Measurements from ENCODE around the gene SIK3. TPM values are rescaled to one million over a fixed set of nuclear protein-coding genes. Genes with fewer than 3 reads are reported as not detected.
"Not testable (repeated sequence)": the region's sequence is repeated elsewhere in the genome, so short reads cannot be mapped to it uniquely, and the experiment has no call there.

The SIK3 gene
- polyA plus RNA-seq, 1 experiment: 9.0 TPM

DNA sequence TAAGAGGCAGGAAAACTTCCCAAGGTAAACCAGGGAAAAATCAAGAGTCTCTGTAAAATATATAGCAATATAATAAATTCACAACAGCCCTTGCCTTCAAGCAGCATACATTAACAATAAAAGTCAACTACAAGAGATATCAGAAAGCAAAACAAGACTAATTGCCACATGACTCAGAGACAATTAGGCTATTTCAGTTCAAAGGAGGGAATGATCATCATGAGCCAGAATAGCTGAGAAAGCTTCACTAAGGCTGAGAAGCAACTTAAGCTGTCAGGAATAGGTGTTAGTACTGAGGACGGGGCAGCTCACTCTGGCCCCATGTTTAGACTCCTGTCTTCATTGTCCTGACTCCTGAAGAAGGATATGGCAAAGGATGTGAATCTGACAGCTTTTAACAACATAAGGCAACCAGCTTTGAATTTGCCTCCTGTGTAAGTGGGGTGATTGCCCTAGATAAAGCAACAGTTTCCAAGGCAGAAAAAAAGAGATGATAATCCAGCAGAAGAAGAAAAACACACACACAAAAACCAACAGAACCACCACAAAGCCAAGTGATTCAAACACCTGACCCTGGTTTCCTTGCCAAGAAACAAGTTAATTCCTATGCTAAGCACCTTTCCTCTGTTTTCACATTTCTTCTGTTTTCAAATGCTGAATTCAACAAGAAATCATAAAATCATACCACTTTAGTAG is 60.8 kb downstream of the SIK3 start:
- Histone ChIP-seq H3K27ac (ENCODE audit: low read depth, low read length) (no peak overlapping the region), H3K27me3 (ENCODE audit: control insufficient read depth, insufficient read depth, low read length) (no peaks in the 10 kb centered on the region), H3K9me3 (ENCODE audit: control insufficient read depth, insufficient read depth, low read length) (no peaks in the 10 kb centered on the region), H3K4me3 (ENCODE audit: low read depth, low read length) (no peak overlapping the region)
- no peak for DNase-seq (ENCODE audit: low read depth, low spot score)
- TF ChIP-seq, protein P1, sequence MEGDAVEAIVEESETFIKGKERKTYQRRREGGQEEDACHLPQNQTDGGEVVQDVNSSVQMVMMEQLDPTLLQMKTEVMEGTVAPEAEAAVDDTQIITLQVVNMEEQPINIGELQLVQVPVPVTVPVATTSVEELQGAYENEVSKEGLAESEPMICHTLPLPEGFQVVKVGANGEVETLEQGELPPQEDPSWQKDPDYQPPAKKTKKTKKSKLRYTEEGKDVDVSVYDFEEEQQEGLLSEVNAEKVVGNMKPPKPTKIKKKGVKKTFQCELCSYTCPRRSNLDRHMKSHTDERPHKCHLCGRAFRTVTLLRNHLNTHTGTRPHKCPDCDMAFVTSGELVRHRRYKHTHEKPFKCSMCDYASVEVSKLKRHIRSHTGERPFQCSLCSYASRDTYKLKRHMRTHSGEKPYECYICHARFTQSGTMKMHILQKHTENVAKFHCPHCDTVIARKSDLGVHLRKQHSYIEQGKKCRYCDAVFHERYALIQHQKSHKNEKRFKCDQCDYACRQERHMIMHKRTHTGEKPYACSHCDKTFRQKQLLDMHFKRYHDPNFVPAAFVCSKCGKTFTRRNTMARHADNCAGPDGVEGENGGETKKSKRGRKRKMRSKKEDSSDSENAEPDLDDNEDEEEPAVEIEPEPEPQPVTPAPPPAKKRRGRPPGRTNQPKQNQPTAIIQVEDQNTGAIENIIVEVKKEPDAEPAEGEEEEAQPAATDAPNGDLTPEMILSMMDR (IDR thresholded peaks at IDR 0.05; ENCODE audit: low read depth, low read length): no peak
- ChIA-PET CTCF (no interaction called here), POLR2A (no interaction called here)

GRCh38 chr11:117034901-117035300 is 63.3 kb downstream of the SIK3 start:
- no peak for DNase-seq (ENCODE audit: low read depth, low spot score)
- CTCF ChIA-PET: interaction anchor here (0.6 kb wide), 1 partner anchor 64 kb away, joined by 3 read pairs; no protein-coding TSS in a partner anchor
- POLR2A ChIA-PET: no interaction called here
- TF ChIP-seq, protein P1 (IDR thresholded peaks at IDR 0.05; ENCODE audit: low read depth, low read length): no peak
- Histone ChIP-seq H3K27me3 (ENCODE audit: control insufficient read depth, insufficient read depth, low read length) (no peaks in the 10 kb centered on the region), H3K27ac (ENCODE audit: low read depth, low read length) (no peak overlapping the region), H3K9me3 (ENCODE audit: control insufficient read depth, insufficient read depth, low read length) (no peaks in the 10 kb centered on the region), H3K4me3 (ENCODE audit: low read depth, low read length) (no peak overlapping the region)

DNA sequence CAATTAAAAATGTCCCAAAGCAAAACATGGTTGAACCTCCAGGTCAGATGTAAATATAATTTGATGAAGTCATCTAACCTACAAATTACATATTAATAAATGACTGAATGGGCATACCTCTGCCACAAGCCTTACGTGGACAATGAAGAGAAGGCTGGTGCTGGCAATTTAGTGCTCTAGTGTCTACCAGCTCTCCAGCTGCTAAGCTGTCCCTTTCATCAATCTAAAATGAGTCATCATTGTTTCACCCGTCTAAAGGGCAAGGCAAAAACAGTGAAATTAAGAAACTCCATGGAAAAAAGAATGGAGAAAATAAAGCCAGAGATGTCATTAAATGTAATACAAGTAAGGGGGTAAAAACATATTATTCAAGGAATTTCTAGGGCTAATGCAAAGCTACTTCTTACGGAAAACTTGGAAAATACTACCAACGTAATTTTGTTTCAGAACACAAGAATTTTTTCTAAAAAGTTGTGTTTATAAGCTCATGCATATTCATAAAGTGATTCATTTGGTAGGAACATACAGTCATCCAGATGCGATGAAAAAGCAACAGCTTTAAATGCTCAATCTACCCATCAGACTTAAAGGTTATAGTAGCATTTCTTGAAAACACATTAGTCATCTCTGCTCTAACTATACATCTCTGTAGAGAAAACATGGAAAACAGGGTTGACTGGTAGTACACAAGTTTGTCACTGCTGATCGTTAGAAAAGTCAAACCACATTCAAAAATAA is 71.5 kb downstream of the SIK3 start:
- H3K4me3 ChIP-seq (ENCODE audit: low read depth, low read length): no peak overlapping the region
- peak; percentile 45 for DNase-seq (ENCODE audit: low read depth, low spot score)
- H3K27me3 ChIP-seq (ENCODE audit: control insufficient read depth, insufficient read depth, low read length): no peaks in the 10 kb centered on the region
- TF ChIP-seq, protein P1 (IDR thresholded peaks at IDR 0.05; ENCODE audit: low read depth, low read length): no peak
- POLR2A ChIA-PET: interaction anchor here (0.6 to 1.3 kb wide), 5 partner anchors 13 to 42 kb away, joined by 3 to 7 read pairs (median 3); no protein-coding TSS in a partner anchor
- CTCF ChIA-PET: interaction anchor here (0.9 kb wide), 1 partner anchor 147 kb away, joined by 3 read pairs; no protein-coding TSS in a partner anchor
- H3K9me3 ChIP-seq (ENCODE audit: control insufficient read depth, insufficient read depth, low read length): no peaks in the 10 kb centered on the region
- no peak overlapping the region for H3K27ac ChIP-seq (ENCODE audit: low read depth, low read length)

DNA sequence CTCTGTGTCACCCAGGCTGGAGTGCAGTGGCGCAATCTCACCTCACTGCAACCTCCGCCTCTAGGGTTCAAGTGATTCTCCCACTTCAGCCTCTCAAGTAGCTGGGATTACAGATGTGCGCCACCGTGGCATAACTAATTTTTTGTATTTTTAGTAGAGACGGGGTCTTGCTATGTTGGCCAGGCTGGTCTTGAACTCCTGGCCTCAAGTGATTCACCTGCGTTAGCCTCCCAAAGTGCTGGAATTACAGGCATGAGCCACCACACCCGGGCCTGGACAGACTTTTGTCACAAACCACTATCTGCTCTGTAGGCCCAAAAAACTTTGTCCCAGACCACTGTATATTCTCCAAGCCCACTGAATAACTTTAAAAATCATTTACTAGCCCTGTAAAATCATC is 74.5 kb downstream of the SIK3 start:
- H3K4me3 ChIP-seq (ENCODE audit: low read depth, low read length); DNase-seq (ENCODE audit: low read depth, low spot score); H3K9me3 ChIP-seq (ENCODE audit: control insufficient read depth, insufficient read depth, low read length); H3K27me3 ChIP-seq (ENCODE audit: control insufficient read depth, insufficient read depth, low read length); POLR2A ChIA-PET; H3K27ac ChIP-seq (ENCODE audit: low read depth, low read length): not testable (repeated sequence)
- CTCF ChIA-PET: interaction anchor here (1.3 kb wide), 1 partner anchor 107 kb away, joined by 9 read pairs; no protein-coding TSS in a partner anchor

DNA sequence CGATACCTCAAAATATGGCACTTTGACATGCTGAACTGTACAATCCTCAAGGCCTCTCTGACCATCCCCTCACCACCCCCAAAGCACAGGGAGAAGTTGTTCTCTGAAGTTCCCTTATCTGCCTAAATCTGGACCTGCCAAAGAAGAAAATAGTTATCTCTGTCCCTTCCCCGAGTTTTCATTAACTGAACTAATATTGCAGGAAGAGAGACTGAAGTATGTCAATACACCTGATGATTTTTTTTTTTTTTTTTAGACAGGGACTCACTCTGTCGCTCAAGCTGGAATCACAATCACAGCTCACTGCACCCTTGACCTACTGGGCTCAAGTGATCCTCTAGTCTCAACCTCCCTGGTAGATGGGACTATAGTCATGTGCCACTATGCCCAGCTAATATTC is 75.0 kb downstream of the SIK3 start:
- ChIA-PET POLR2A (no interaction called here), CTCF (no interaction called here)
- no peak for DNase-seq (ENCODE audit: low read depth, low spot score)
- TF ChIP-seq, protein P1 (IDR thresholded peaks at IDR 0.05; ENCODE audit: low read depth, low read length): no peak
- Histone ChIP-seq H3K27me3 (ENCODE audit: control insufficient read depth, insufficient read depth, low read length) (no peaks in the 10 kb centered on the region), H3K27ac (ENCODE audit: low read depth, low read length) (no peak overlapping the region), H3K4me3 (ENCODE audit: low read depth, low read length) (no peak overlapping the region), H3K9me3 (ENCODE audit: control insufficient read depth, insufficient read depth, low read length) (no peaks in the 10 kb centered on the region)
